ENCODE measurements around the gene TTC22. TPM values are rescaled to one million over a fixed set of nuclear protein-coding genes. Genes with fewer than 3 reads are reported as not detected.

The TTC22 gene
- total RNA-seq, 1 donor from 2014 or later = 0.14 TPM

DNA sequence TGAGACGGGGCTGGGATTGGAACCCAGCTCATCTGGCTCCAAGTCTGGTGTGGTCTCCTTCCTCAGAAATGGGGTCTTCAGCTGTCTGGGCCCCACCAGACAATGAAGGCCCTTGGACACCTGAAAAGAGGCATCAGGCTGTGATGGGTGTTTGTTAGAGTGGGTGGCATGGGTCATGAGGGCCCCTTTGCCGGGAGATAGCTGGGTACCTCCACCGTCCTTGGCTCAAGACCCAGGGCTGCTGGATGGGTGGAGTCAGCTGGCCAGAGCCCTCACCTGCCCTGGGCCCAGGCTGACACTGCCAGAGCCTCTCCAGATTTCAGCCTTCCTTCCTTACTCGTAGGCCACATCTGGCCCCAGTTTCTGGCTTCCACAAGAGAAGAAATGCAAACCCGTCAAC is 13.4 kb upstream of the TTC22 start:
- no peak for DNase-seq
- intact Hi-C loops (cut with micrococcal nuclease) = no loop called here
- Histone ChIP-seq H3K27ac (replicated peaks) (no peak overlapping the region), H3K4me3 (no peak overlapping the region), H3K36me3 (no peaks in the 10 kb centered on the region), H3K9me3 (replicated peaks) (no peaks in the 10 kb centered on the region), H3K27me3 (ENCODE audit: low read depth) (peaks cover 14% of the 10 kb centered on the region), H3K4me1 (no peaks in the 10 kb centered on the region)
- no peak for TF ChIP-seq CTCF (IDR thresholded peaks at IDR 0.05; ENCODE audit: borderline replicate concordance)

- no peak for DNase-seq
- H3K36me3 ChIP-seq = no peaks in the 10 kb centered on the region
- H3K9me3 ChIP-seq (replicated peaks) = no peaks in the 10 kb centered on the region
- no peak overlapping the region for H3K4me3 ChIP-seq
- H3K27me3 ChIP-seq (ENCODE audit: low read depth) = peaks cover 14% of the 10 kb centered on the region
- H3K4me1 ChIP-seq = no peaks in the 10 kb centered on the region
- TF ChIP-seq CTCF (IDR thresholded peaks at IDR 0.05; ENCODE audit: borderline replicate concordance) = no peak
- intact Hi-C loops (cut with micrococcal nuclease) = no loop called here
- H3K27ac ChIP-seq (replicated peaks) = no peak overlapping the region
Measured at GRCh38 chr1:54814126-54814498, 13.0 kb upstream of the TTC22 start.

GRCh38 chr1:54813485-54814125 is 12.5 kb upstream of the TTC22 start:
- Histone ChIP-seq H3K27ac (replicated peaks) (no peak overlapping the region), H3K4me1 (no peaks in the 10 kb centered on the region), H3K36me3 (no peaks in the 10 kb centered on the region), H3K27me3 (ENCODE audit: low read depth) (peaks cover 14% of the 10 kb centered on the region), H3K9me3 (replicated peaks) (no peaks in the 10 kb centered on the region), H3K4me3 (no peak overlapping the region)
- TF ChIP-seq CTCF (IDR thresholded peaks at IDR 0.05; ENCODE audit: borderline replicate concordance) = no peak
- no peak for DNase-seq
- intact Hi-C loops (cut with micrococcal nuclease) = no loop called here

DNA sequence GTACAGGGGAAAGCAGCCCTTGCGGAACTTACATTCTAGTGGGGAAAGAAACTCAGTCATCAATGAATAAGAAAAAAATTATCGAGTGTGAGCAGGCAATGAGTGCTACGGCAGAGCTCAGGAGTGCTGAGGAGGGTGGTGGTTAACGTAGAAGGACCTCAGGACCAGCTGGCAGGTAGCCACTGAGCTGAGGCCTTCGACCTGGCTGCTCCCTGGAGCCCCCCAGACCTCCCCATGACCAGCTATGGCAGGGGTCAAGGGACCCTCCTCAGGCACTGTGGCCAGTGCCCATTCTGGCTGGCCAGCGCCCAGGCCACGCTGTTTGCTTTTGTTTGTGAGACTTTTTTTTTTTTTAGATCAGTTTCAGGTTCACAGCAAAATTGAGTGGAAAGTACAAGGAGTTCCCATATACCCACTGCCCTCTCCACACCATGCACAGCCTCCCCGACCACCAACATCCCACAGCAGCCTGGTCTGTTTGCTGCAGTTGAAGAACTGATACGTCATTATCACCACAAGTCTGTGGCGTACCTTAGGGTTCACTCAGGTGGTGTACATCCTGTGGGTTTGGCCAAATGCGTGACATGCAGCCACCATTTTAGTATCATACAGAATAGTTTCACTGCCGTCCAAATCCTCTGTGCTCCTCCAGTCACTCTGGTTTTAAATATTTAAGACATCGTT is 11.8 kb upstream of the TTC22 start:
- Histone ChIP-seq H3K27ac (replicated peaks) (no peak overlapping the region), H3K36me3 (no peaks in the 10 kb centered on the region), H3K4me1 (no peaks in the 10 kb centered on the region), H3K27me3 (ENCODE audit: low read depth) (peaks cover 14% of the 10 kb centered on the region), H3K4me3 (no peak overlapping the region), H3K9me3 (replicated peaks) (no peaks in the 10 kb centered on the region)
- no peak for TF ChIP-seq CTCF (IDR thresholded peaks at IDR 0.05; ENCODE audit: borderline replicate concordance)
- intact Hi-C loops (cut with micrococcal nuclease) = no loop called here
- DNase-seq = no peak

DNA sequence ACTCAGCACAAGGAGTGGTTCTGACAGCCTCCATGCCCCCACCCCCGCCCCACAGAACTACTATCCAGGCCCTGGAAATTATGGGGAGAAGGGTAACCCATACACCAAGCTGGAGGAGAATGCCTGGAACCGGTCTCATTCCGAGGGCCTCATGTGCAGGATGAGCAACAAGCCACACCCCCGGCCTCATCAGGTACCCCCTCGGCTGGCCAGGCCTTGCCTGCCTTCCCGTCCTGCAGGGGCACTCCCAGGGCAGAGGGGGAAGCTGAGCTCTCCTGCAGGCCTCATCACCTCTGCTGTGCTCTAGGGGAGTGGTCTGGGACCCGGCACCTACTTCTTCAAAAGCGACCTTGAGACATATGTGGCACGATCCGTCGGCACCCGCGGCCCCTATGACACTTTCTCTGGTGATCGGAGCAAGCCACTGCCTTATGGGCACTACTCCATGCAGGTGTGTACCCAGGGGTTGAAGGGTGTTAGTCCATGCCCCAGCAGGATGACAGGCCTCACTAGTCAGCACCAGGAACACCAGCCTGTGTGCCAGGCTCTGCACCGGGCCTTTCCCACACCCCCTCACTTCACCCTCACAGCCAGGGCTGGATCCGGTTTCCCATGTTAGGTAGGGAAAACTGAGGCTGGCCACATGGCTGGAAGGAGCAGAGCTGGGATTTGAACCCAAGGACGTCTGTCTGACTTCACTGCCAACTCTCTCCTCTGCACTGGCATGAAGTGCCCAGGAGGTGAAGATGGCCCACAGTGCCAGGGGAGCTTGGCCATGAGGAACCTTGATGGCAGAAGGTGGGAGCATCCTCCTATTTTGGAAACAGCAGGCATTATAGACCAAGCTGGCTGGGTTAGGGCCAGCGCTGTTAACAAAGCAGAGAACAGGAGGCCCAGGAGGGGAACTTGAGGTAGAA is 10.9 kb upstream of the TTC22 start:
- no peaks in the 10 kb centered on the region for H3K36me3 ChIP-seq
- peaks cover 14% of the 10 kb centered on the region for H3K27me3 ChIP-seq (ENCODE audit: low read depth)
- DNase-seq = no peak
- no peak for TF ChIP-seq CTCF (IDR thresholded peaks at IDR 0.05; ENCODE audit: borderline replicate concordance)
- H3K9me3 ChIP-seq (replicated peaks) = no peaks in the 10 kb centered on the region
- no peaks in the 10 kb centered on the region for H3K4me1 ChIP-seq
- H3K4me3 ChIP-seq = no peak overlapping the region
- intact Hi-C loops (cut with micrococcal nuclease) = no loop called here
- no peak overlapping the region for H3K27ac ChIP-seq (replicated peaks)

Measured in left ventricle myocardium inferior (tissue), 1 donor.